ENCODE results near the gene FAHD1.

GRCh38 chr16:1825864-1826690 is 929 bp upstream of the FAHD1 start:
- TF ChIP-seq POLR2H (tag; IDR thresholded peaks at IDR 0.05; ENCODE audit: low read depth) (no peak), ZBTB33 (CRISPR knock-in tag; IDR thresholded peaks at IDR 0.05) (no peak), IRF2 (CRISPR knock-in tag; IDR thresholded peaks at IDR 0.05) (no peak), ARID2 (IDR thresholded peaks at IDR 0.05) (no peak), POLR2A (conservative IDR thresholded peaks at IDR 0.05) (no peak), BCLAF1 (IDR thresholded peaks at IDR 0.05; ENCODE audit: borderline replicate concordance in 1 of 2, control insufficient read depth in 1 of 2, low read depth in 2 of 2, low read length in 1 of 2) (no peak), ATF3 (IDR thresholded peaks at IDR 0.05) (no peak), ATF3 (CRISPR knock-in tag; conservative IDR thresholded peaks at IDR 0.05) (no peak), GATA2 (CRISPR knock-in tag; IDR thresholded peaks at IDR 0.05) (no peak), E2F1 (CRISPR knock-in tag; IDR thresholded peaks at IDR 0.05) (no peak), YY1 (IDR thresholded peaks at IDR 0.05; ENCODE audit: borderline replicate concordance in 1 of 3, control insufficient read depth in 1 of 3, extremely low read depth in 1 of 3, insufficient read depth in 3 of 3, insufficient read length in 1 of 3, insufficient replicate concordance in 2 of 3, low read depth in 1 of 3, low read length in 2 of 3) (peak in 1 of 3 experiments; percentile 23), POLR2AphosphoS5 (IDR thresholded peaks at IDR 0.05; ENCODE audit: control insufficient read depth, insufficient read depth, low read depth, low read length) (no peak)
- TF ChIP-seq, protein P1, sequence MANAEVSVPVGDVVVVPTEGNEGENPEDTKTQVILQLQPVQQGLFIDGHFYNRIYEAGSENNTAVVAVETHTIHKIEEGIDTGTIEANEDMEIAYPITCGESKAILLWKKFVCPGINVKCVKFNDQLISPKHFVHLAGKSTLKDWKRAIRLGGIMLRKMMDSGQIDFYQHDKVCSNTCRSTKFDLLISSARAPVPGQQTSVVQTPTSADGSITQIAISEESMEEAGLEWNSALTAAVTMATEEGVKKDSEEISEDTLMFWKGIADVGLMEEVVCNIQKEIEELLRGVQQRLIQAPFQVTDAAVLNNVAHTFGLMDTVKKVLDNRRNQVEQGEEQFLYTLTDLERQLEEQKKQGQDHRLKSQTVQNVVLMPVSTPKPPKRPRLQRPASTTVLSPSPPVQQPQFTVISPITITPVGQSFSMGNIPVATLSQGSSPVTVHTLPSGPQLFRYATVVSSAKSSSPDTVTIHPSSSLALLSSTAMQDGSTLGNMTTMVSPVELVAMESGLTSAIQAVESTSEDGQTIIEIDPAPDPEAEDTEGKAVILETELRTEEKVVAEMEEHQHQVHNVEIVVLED (CRISPR knock-in tag; IDR thresholded peaks at IDR 0.05), result no peak
- TF ChIP-seq, protein P2, sequence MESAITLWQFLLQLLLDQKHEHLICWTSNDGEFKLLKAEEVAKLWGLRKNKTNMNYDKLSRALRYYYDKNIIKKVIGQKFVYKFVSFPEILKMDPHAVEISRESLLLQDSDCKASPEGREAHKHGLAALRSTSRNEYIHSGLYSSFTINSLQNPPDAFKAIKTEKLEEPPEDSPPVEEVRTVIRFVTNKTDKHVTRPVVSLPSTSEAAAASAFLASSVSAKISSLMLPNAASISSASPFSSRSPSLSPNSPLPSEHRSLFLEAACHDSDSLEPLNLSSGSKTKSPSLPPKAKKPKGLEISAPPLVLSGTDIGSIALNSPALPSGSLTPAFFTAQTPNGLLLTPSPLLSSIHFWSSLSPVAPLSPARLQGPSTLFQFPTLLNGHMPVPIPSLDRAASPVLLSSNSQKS (CRISPR knock-in tag; IDR thresholded peaks at IDR 0.05), result no peak

All from K562 (cell line).